ENCODE results near the gene MACROD2.

GRCh38 chr20:14337400-14338171 is 342.3 kb downstream of the MACROD2 start, which contains the start of gene FLRT3:
- TF ChIP-seq POLR2A (IDR thresholded peaks at IDR 0.05) (peak; percentile 45 to 99), CTCF (IDR thresholded peaks at IDR 0.05) (peak in 5 of 6 experiments; percentile 52 to 95 (median 84))
